MM.1S (cell line): Measurements from ENCODE around the gene RAG2.

Experiments
- DNase-seq: peaks from one replicate; pipeline ENCODE4 v3.0.0-alpha.2; 2015
- H2AFZ ChIP-seq: fragments of 300-600 bp; sonication (generic); 2 replicates; pipeline ENCODE4 v1.6.0; 2016; ENCODE audit warnings: antibody characterized with exemption, low read length
- H3F3A ChIP-seq: fragments of 300-600 bp; sonication (generic); 2 replicates; pipeline ENCODE4 v1.6.1; 2016; ENCODE audit warnings: mild to moderate bottlenecking, antibody characterized with exemption, low read length, moderate library complexity, mixed read lengths; ENCODE audit not compliant: insufficient read depth
- H3K27ac ChIP-seq: fragments of 300-600 bp; sonication (generic); 2 replicates; pipeline ENCODE4 v1.5.1; 2016; ENCODE audit warnings: mild to moderate bottlenecking, low read length
- H3K27me3 ChIP-seq: fragments of 300-600 bp; sonication (generic); replicated peaks from 2 replicates; pipeline ENCODE4 v1.6.0; 2016; ENCODE audit warnings: low read length; ENCODE audit not compliant: insufficient read depth
- H3K36me3 ChIP-seq: fragments of 300-600 bp; sonication (generic); replicated peaks from 2 replicates; pipeline ENCODE4 v1.6.1; 2016; ENCODE audit warnings: mild to moderate bottlenecking, low read length, mixed read lengths; ENCODE audit not compliant: insufficient read depth
- H3K4me1 ChIP-seq: fragments of 300-600 bp; sonication (generic); 2 replicates; pipeline ENCODE4 v1.6.1; 2016; ENCODE audit warnings: low read length, mixed read lengths
- H3K4me2 ChIP-seq: fragments of 300-600 bp; sonication (generic); 2 replicates; pipeline ENCODE4 v1.6.0; 2016; ENCODE audit warnings: low read depth, low read length
- H3K4me3 ChIP-seq: fragments of 300-600 bp; sonication (generic); 2 replicates; pipeline ENCODE4 v1.5.1; 2016; ENCODE audit warnings: low read length, mixed read lengths
- H3K79me2 ChIP-seq: fragments of 300-600 bp; sonication (generic); 2 replicates; pipeline ENCODE4 v1.6.1; 2016; ENCODE audit warnings: mixed run types, low read length, mixed read lengths
- H3K9ac ChIP-seq: fragments of 300-600 bp; sonication (generic); 2 replicates; pipeline ENCODE4 v1.6.1; 2016; ENCODE audit warnings: low read length, mixed read lengths
- H3K9me2 ChIP-seq: fragments of 300-600 bp; sonication (generic); replicated peaks from 2 replicates; pipeline ENCODE4 v1.6.1; 2016; ENCODE audit warnings: mild to moderate bottlenecking, low read length, mixed read lengths; ENCODE audit not compliant: insufficient read depth
- H3K9me3 ChIP-seq: fragments of 300-600 bp; sonication (generic); replicated peaks from 2 replicates; pipeline ENCODE4 v1.6.1; 2016; ENCODE audit warnings: mild to moderate bottlenecking, low read length, mixed read lengths; ENCODE audit not compliant: insufficient read depth
- H4K20me1 ChIP-seq: fragments of 300-600 bp; sonication (generic); 2 replicates; pipeline ENCODE4 v1.6.1; 2016; ENCODE audit warnings: mild to moderate bottlenecking, low read length, moderate library complexity, mixed read lengths; ENCODE audit not compliant: insufficient read depth
- CTCF ChIP-seq: fragments of 300-600 bp; sonication (generic); IDR thresholded peaks from 2 replicates; pipeline ENCODE4 v1.5.1; 2016; ENCODE audit warnings: antibody characterized with exemption, low read length, mixed read lengths
- EZH2 ChIP-seq: fragments of 300-600 bp; sonication (generic); optimal IDR thresholded peaks from 2 replicates; pipeline ENCODE3; 2017; ENCODE audit warnings: low read depth, mild to moderate bottlenecking, antibody characterized with exemption, low read length, mixed read lengths
- EZH2phosphoT487 ChIP-seq: fragments of 300-600 bp; sonication (generic); IDR thresholded peaks from 2 replicates; pipeline ENCODE4 v1.6.1; 2018; ENCODE audit warnings: antibody characterized with exemption, low read length

Gene RAG2

GRCh38 chr11:36601155-36601554 lies 3.1 kb upstream of the RAG2 start:
- no peak overlapping the region for H3K4me2 ChIP-seq
- no peak overlapping the region for H3K9ac ChIP-seq
- no peak for DNase-seq

GRCh38 chr11:36600180-36600579 lies 2.1 kb upstream of the RAG2 start:
- Histone ChIP-seq H3K9me2 (no peaks in the 10 kb centered on the region), H3K4me1 (peaks cover 9% of the 10 kb centered on the region)

More at GRCh38 chr11:36601155-36601554, 3.1 kb upstream of the RAG2 start:
- no peak overlapping the region for H3K4me3 ChIP-seq
- TF ChIP-seq EZH2phosphoT487 (no peak), EZH2 (no peak), CTCF (no peak)
- H3K4me1 ChIP-seq, result peaks cover 15% of the 10 kb centered on the region
- H2AFZ ChIP-seq, result no peak overlapping the region
- peaks cover 16% of the 10 kb centered on the region for H3F3A ChIP-seq
- H3K9me3 ChIP-seq, result no peaks in the 10 kb centered on the region
- no peaks in the 10 kb centered on the region for H3K27me3 ChIP-seq
- H3K79me2 ChIP-seq, result no peaks in the 10 kb centered on the region
- H3K9me2 ChIP-seq, result no peaks in the 10 kb centered on the region
- H3K36me3 ChIP-seq, result no peaks in the 10 kb centered on the region
- H4K20me1 ChIP-seq, result no peaks in the 10 kb centered on the region
- no peak overlapping the region for H3K27ac ChIP-seq

GRCh38 chr11:36596880-36597279 lies 1.2 kb downstream of the RAG2 start:
- TF ChIP-seq CTCF (no peak), EZH2 (no peak), EZH2phosphoT487 (no peak)
- no peaks in the 10 kb centered on the region for H3K9me3 ChIP-seq
- no peaks in the 10 kb centered on the region for H4K20me1 ChIP-seq
- H3K79me2 ChIP-seq, result no peaks in the 10 kb centered on the region
- H3F3A ChIP-seq, result no peaks in the 10 kb centered on the region
- H3K4me3 ChIP-seq, result no peak overlapping the region
- no peak overlapping the region for H3K4me2 ChIP-seq
- H3K4me1 ChIP-seq, result no peaks in the 10 kb centered on the region
- no peak overlapping the region for H3K27ac ChIP-seq
- H3K27me3 ChIP-seq, result no peaks in the 10 kb centered on the region
- no peaks in the 10 kb centered on the region for H3K36me3 ChIP-seq
- H3K9ac ChIP-seq, result no peak overlapping the region
- no peak overlapping the region for H2AFZ ChIP-seq
- no peak for DNase-seq
- H3K9me2 ChIP-seq, result no peaks in the 10 kb centered on the region

More at GRCh38 chr11:36600180-36600579, 2.1 kb upstream of the RAG2 start:
- Histone ChIP-seq H3K36me3 (no peaks in the 10 kb centered on the region), H3K79me2 (no peaks in the 10 kb centered on the region), H2AFZ (no peak overlapping the region), H3K27ac (no peak overlapping the region), H3K27me3 (no peaks in the 10 kb centered on the region), H3K9ac (no peak overlapping the region), H3K4me2 (no peak overlapping the region), H3F3A (peaks cover 6% of the 10 kb centered on the region), H3K9me3 (no peaks in the 10 kb centered on the region), H4K20me1 (no peaks in the 10 kb centered on the region), H3K4me3 (no peak overlapping the region)
- TF ChIP-seq EZH2 (no peak), CTCF (no peak), EZH2phosphoT487 (no peak)
- no peak for DNase-seq
